Activated CD4-positive, alpha-beta memory T cell treated with anti-CD3 and anti-CD28 coated beads, Interleukin-2, amount 10 ng/mL, durations not matched to agents 7 days and 5 days (primary cell): ENCODE data around the gene ATF4. TPM values are rescaled to one million over a fixed set of nuclear protein-coding genes. Genes with fewer than 3 reads are reported as not detected.

Source experiments
- CTCF ChIA-PET: fragments of 350-600 bp; sonication (Branson Sonifier 250); formaldehyde crosslinking; loops from one replicate; lab custom pipeline; 2021; ENCODE audit warnings: antibody characterized with exemption, inconsistent platforms; lab: Charles Lee
- POLR2A ChIA-PET: fragments of 350-600 bp; sonication (Branson Sonifier 250); formaldehyde crosslinking; loops from one replicate; lab custom pipeline; 2021; ENCODE audit warnings: antibody characterized with exemption; lab: Charles Lee
- DNase-seq: peaks from one replicate; pipeline ENCODE4 v3.0.0-alpha.2; 2020
- H3K27ac Mint-ChIP-seq: one replicate; pipeline ENCODE4 v1.8.0; 2021; ENCODE audit warnings: mild to moderate bottlenecking, mixed read lengths
- H3K27me3 Mint-ChIP-seq: one replicate; pipeline ENCODE4 v1.8.0; 2021; ENCODE audit warnings: mixed read lengths
- H3K36me3 Mint-ChIP-seq: one replicate; pipeline ENCODE4 v1.8.0; 2021; ENCODE audit warnings: low read depth, mixed read lengths
- H3K4me1 Mint-ChIP-seq: one replicate; pipeline ENCODE4 v1.8.0; 2021; ENCODE audit warnings: mixed read lengths
- H3K4me3 Mint-ChIP-seq: one replicate; pipeline ENCODE4 v1.8.0; 2021; ENCODE audit warnings: mild to moderate bottlenecking, mixed read lengths
- H3K9me3 Mint-ChIP-seq: one replicate; pipeline ENCODE4 v1.8.0; 2021; ENCODE audit warnings: mixed read lengths
- total RNA-seq, 2 experiments: library from RNA; stranded (reverse); gene quantifications; one replicate each; pipeline ENCODE4 v1.2.3, GENCODE V29; 2021

The ATF4 gene, protein sequence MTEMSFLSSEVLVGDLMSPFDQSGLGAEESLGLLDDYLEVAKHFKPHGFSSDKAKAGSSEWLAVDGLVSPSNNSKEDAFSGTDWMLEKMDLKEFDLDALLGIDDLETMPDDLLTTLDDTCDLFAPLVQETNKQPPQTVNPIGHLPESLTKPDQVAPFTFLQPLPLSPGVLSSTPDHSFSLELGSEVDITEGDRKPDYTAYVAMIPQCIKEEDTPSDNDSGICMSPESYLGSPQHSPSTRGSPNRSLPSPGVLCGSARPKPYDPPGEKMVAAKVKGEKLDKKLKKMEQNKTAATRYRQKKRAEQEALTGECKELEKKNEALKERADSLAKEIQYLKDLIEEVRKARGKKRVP
- 100 to 1,000 TPM; 456 to 460 TPM for total RNA-seq

DNA sequence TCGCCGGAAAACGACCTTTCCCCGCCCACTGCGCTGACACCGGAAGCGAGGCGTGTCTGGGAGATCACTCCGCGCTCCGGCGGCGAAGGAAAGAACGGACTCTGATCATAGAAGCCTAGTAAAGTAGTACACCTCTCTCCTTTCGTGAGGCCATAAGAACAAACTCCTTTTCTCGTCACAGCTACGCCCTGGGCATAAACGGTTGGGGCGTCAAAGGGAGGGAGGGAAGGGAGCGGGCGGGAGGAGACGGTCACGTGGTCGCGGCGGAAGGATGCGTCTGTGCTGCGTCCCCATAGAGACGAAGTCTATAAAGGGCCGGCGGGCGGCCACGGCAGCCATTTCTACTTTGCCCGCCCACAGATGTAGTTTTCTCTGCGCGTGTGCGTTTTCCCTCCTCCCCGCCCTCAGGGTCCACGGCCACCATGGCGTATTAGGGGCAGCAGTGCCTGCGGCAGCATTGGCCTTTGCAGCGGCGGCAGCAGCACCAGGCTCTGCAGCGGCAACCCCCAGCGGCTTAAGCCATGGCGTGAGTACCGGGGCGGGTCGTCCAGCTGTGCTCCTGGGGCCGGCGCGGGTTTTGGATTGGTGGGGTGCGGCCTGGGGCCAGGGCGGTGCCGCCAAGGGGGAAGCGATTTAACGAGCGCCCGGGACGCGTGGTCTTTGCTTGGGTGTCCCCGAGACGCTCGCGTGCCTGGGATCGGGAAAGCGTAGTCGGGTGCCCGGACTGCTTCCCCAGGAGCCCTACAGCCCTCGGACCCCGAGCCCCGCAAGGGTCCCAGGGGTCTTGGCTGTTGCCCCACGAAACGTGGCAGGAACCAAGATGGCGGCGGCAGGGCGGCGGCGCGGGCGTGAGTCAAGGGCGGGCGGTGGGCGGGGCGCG, at the start of gene ATF4:
Gene ATF4 (plus strand): TSS at position 337 of the 880 bp plus-strand sequence. CDS start 884 bp downstream, outside the sequence.
- H3K36me3 Mint-ChIP-seq = peaks cover 67% of the 10 kb centered on the region
- no peaks in the 10 kb centered on the region for H3K9me3 Mint-ChIP-seq
- DNase-seq = peak; percentile 78
- H3K27ac Mint-ChIP-seq = peak within 1 kb of the TSS; percentile 99
- ChIA-PET CTCF (interaction anchor here (0.5 to 2.2 kb wide), 14 partner anchors 8 to 1278 kb away, joined by 3 to 27 read pairs (median 5); partner anchors contain the start of genes MIEF1, RPL3 and TAB1), POLR2A (interaction anchor here (0.6 to 8.2 kb wide), 37 partner anchors 10 to 1319 kb away, joined by 3 to 124 read pairs (median 4); partner anchors contain the start of genes CBX7, MAFF, MIEF1 and RPL3)
- H3K4me1 Mint-ChIP-seq = peaks cover 58% of the 10 kb centered on the region
- H3K4me3 Mint-ChIP-seq = peak within 1 kb of the TSS; percentile 94
- H3K27me3 Mint-ChIP-seq = peaks cover 2% of the 10 kb centered on the region

DNA sequence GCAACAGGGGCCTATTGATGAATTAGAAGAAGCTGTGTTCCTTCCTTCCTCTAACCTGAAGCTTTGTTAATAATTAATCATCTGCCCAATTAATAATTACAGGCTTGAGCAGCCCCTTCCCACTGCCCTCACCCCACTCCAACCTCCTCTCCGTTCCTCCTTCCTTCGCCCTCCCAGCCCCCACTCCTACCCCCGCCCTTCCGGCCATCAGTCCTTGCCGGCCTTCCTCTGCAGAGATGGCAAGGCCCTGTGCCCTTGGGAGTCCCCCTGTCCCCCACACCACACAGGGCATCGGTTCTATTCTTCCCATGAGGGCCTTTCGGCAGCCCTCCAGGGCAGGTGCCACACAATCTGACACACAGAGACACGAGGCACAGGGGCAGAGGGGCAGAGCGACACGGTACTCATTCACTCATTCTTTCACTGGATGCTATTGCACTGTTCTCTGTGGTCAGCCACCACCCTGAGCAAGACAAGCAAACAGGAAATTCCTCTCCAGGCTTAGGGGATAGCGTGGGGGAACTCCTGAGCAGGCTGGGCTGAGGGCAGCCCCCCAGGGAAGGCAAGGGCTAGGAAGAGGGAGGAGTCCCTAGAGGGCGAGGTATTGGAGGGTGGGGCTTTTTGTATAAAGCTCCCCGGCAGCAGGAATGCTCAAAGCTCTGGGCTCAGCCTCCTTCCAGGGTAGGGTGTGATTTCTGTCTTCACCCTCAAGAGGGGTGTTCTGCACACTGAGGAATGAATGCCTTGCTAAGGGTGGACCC, 48.8 kb upstream of the ATF4 start:
- POLR2A ChIA-PET = no interaction called here

GRCh38 chr22:39472570-39473556, 47.5 kb upstream of the ATF4 start:
- ChIA-PET POLR2A (no interaction called here), CTCF (interaction anchor here (1.2 kb wide), 1 partner anchor 36 kb away, joined by 3 read pairs; no protein-coding TSS in a partner anchor)
- Mint-ChIP-seq H3K27me3 (no peaks in the 10 kb centered on the region), H3K4me3 (no peak overlapping the region), H3K4me1 (peaks cover 17% of the 10 kb centered on the region), H3K9me3 (no peaks in the 10 kb centered on the region), H3K27ac (no peak overlapping the region), H3K36me3 (no peaks in the 10 kb centered on the region)
- no peak for DNase-seq

More for the DNA sequence above, 48.8 kb upstream of the ATF4 start:
- peak; percentile 26 for DNase-seq
- Mint-ChIP-seq H3K4me1 (peaks cover 22% of the 10 kb centered on the region), H3K27ac (peak overlapping the region; percentile 66), H3K36me3 (no peaks in the 10 kb centered on the region), H3K4me3 (no peak overlapping the region), H3K27me3 (no peaks in the 10 kb centered on the region), H3K9me3 (no peaks in the 10 kb centered on the region)
- CTCF ChIA-PET = no interaction called here

- Mint-ChIP-seq H3K27me3 (no peaks in the 10 kb centered on the region), H3K9me3 (no peaks in the 10 kb centered on the region), H3K4me1 (peaks cover 17% of the 10 kb centered on the region), H3K4me3 (no peak overlapping the region), H3K27ac (no peak overlapping the region), H3K36me3 (no peaks in the 10 kb centered on the region)
- ChIA-PET CTCF (interaction anchor here (1.2 kb wide), 1 partner anchor 36 kb away, joined by 3 read pairs; no protein-coding TSS in a partner anchor), POLR2A (no interaction called here)
- no peak for DNase-seq
Measured at GRCh38 chr22:39473851-39474250, 46.5 kb upstream of the ATF4 start.

DNA sequence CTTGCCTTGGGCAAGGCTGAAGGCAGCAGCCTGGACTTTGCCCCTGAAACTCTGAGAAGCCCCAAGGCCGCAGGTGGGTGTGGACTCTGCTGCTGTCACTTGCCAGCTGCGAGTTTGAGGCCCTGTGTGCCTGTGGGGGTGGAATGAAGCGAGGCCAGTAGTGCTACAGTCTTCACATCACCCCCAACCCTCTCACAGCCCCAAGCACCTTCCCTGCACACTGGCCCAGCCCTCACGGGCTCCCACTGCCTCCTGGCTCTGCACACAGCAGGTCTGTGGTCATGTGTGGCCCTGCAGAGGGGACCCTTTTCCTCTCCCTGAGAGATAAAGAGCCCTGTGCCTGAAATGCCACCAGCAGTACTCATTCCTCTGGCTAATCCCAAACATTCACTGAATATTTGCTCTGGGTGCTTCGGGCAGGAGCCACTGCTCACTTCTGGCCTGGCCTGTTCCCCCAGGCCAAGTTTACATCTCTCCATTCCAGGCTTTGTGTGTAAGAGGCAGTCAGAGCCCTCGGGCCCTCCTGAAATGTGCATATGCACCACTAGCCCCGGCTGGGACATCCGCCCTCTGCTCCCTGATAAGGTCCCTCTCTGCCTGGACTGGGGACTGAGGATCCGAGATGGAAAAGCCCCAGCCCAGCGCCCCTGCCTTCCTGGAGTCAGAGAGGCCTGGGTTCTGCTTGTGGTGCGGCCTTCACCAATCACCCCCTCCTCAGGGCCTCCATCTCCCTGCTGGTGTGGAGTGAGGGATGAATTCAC, 45.8 kb upstream of the ATF4 start:
- no peak overlapping the region for H3K27ac Mint-ChIP-seq
- H3K27me3 Mint-ChIP-seq = no peaks in the 10 kb centered on the region
- no peaks in the 10 kb centered on the region for H3K36me3 Mint-ChIP-seq
- no peaks in the 10 kb centered on the region for H3K9me3 Mint-ChIP-seq
- CTCF ChIA-PET = interaction anchor here (0.6 kb wide), 1 partner anchor 40 kb away, joined by 3 read pairs; no protein-coding TSS in a partner anchor
- H3K4me1 Mint-ChIP-seq = peaks cover 17% of the 10 kb centered on the region
- POLR2A ChIA-PET = no interaction called here
- H3K4me3 Mint-ChIP-seq = no peak overlapping the region
- no peak for DNase-seq

DNA sequence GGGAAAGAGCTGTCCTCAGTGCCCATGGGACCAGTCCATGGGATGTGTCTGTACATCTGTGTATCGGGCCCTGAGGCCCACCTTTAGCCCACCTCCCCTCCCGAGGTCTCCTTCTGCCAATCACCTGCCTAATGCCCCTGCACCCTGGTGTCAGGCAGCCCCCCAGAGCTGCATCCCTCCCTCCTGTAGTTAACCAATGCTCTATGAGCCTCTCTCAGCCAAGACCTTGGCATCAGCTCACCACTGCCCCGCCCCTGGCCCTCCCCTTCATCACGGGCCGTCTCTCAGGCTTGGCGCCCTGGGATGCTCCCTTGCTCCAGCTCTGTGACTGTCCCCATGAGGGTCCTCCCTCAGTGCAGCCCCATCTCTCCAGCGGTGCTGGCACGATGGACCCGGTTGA, 45.0 kb upstream of the ATF4 start:
- no peak for DNase-seq
- ChIA-PET POLR2A (no interaction called here), CTCF (interaction anchor here (0.6 kb wide), 1 partner anchor 39 kb away, joined by 3 read pairs; no protein-coding TSS in a partner anchor)
- Mint-ChIP-seq H3K27ac (no peak overlapping the region), H3K4me1 (peaks cover 16% of the 10 kb centered on the region), H3K36me3 (no peaks in the 10 kb centered on the region), H3K27me3 (no peaks in the 10 kb centered on the region), H3K9me3 (no peaks in the 10 kb centered on the region), H3K4me3 (no peak overlapping the region)

- ChIA-PET POLR2A (no interaction called here), CTCF (no interaction called here)
- Mint-ChIP-seq H3K27ac (no peak overlapping the region), H3K9me3 (no peaks in the 10 kb centered on the region), H3K4me3 (no peak overlapping the region), H3K4me1 (peaks cover 15% of the 10 kb centered on the region), H3K36me3 (no peaks in the 10 kb centered on the region), H3K27me3 (no peaks in the 10 kb centered on the region)
- no peak for DNase-seq
Measured at GRCh38 chr22:39475902-39476301, 44.5 kb upstream of the ATF4 start.

DNA sequence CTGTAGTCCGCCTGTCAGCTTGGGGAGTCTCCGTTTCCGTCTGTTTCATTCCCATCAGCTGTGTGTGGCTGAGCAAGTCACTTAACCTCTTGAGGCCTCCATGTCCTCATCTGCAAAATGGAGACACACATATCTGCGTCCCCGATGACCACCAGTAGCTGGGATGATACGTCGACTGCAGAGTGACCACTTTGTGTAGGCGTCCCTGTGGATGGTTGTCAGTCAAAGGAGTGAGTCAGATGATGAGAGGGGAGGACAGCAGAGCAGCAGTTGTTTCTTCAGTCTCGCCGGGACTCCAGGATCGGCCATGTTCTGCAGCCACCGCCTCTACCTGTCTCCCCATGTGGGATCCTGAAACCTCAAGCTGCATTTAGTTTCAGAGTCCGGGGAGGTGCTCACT, 43.7 kb upstream of the ATF4 start:
- H3K36me3 Mint-ChIP-seq = no peaks in the 10 kb centered on the region
- H3K27ac Mint-ChIP-seq = no peak overlapping the region
- no peaks in the 10 kb centered on the region for H3K9me3 Mint-ChIP-seq
- H3K4me1 Mint-ChIP-seq = peaks cover 10% of the 10 kb centered on the region
- no peak for DNase-seq
- ChIA-PET CTCF (no interaction called here), POLR2A (no interaction called here)
- H3K27me3 Mint-ChIP-seq = no peaks in the 10 kb centered on the region
- no peak overlapping the region for H3K4me3 Mint-ChIP-seq

DNA sequence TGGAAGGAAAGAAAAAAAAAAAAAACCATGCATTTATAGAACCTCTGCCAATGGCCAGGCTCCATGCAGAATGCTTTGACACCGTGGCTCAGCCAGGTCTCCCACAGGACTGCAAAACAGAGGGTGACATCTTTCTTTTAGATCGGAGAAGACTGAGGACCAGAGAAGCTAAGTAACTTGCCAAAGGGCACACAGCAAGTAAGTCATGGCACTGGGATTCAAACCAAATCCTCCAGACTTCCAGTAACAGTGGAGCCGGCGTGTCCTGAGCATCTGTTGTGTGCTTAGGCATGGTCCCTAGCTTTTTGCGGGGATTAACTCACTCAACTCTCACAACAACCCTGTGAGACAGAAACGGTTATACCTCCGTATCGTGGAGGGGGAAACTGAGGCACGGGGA, 42.8 kb upstream of the ATF4 start:
- DNase-seq = no peak
- ChIA-PET POLR2A (no interaction called here), CTCF (no interaction called here)
- Mint-ChIP-seq H3K27me3 (no peaks in the 10 kb centered on the region), H3K9me3 (no peaks in the 10 kb centered on the region), H3K36me3 (no peaks in the 10 kb centered on the region), H3K27ac (no peak overlapping the region), H3K4me3 (no peak overlapping the region), H3K4me1 (peaks cover 3% of the 10 kb centered on the region)

- ChIA-PET POLR2A (interaction anchor here (1.1 kb wide), 1 partner anchor 10 kb away, joined by 3 read pairs; no protein-coding TSS in a partner anchor), CTCF (interaction anchor here (1.0 kb wide), 1 partner anchor 18 kb away, joined by 3 read pairs; no protein-coding TSS in a partner anchor)
- no peak overlapping the region for H3K27ac Mint-ChIP-seq
- H3K27me3 Mint-ChIP-seq = no peaks in the 10 kb centered on the region
- peak; percentile 44 for DNase-seq
- H3K4me3 Mint-ChIP-seq = no peak overlapping the region
- no peaks in the 10 kb centered on the region for H3K9me3 Mint-ChIP-seq
- no peaks in the 10 kb centered on the region for H3K36me3 Mint-ChIP-seq
- H3K4me1 Mint-ChIP-seq = no peaks in the 10 kb centered on the region
Measured at GRCh38 chr22:39478441-39478850, 41.9 kb upstream of the ATF4 start.

DNA sequence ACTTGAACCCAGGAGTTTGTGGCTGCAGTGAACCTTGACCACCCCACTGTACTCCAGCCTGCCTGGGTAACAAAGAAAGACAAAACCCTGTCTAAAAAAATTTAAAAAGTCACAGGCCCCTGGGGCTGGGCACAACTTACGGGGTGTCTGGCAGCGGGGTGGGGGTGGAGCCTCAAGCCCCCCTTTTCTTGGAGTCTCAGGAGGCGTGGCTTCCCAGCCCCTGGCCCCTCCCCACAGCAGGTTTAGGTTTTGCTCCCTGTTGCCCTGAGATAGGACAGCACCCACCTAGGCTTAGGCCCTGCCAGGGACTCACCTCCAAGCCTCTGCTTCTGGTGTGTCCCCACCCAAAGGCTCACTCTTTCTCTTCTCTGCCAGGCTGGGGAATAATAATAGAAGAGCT, 41.1 kb upstream of the ATF4 start:
- Mint-ChIP-seq H3K27me3 (peaks cover 2% of the 10 kb centered on the region), H3K4me3 (no peak overlapping the region), H3K4me1 (no peaks in the 10 kb centered on the region), H3K9me3 (no peaks in the 10 kb centered on the region), H3K36me3 (no peaks in the 10 kb centered on the region), H3K27ac (no peak overlapping the region)
- ChIA-PET POLR2A (interaction anchor here (1.1 kb wide), 1 partner anchor 11 kb away, joined by 3 read pairs; no protein-coding TSS in a partner anchor), CTCF (no interaction called here)
- DNase-seq = no peak
